NCI-H345 treated with DMSO at 0.1 percent for 48 hours (cell line): ENCODE measurements around the gene CAPZA2.
"Not testable (repeated sequence)": the region's sequence is repeated elsewhere in the genome, so short reads cannot be mapped to it uniquely, and the experiment has no call there.

Experiments
- DNase-seq: peaks from one replicate; lab custom pipeline; 2025; ENCODE audit not compliant: unreplicated experiment; lab: John Stamatoyannopoulos, UW

Gene CAPZA2

GRCh38 chr7:116912269-116912909, 50.0 kb downstream of the CAPZA2 start:
- no peak for DNase-seq

- DNase-seq = no peak
Measured at GRCh38 chr7:116918704-116919103, 56.3 kb downstream of the CAPZA2 start.

DNA sequence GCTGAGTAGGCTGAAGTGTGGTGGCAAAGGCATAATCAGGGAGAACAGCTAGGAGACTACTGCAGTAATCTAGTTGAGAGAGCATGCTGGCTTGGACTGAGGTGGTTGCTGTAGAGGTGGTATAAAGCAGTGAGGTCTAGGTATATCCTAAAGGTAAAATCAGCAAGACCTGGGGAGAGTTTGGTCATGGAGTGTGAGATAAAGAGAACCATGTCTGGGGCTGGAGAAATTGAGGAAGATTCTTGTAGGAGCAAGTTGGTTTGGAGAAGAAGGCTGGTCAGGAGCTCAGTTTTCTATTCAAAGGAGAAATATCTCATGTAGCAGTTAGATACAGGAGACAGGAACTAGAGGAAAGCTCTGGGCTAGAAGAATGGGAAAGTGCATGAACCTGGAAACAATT, 58.0 kb downstream of the CAPZA2 start:
- DNase-seq = no peak

DNA sequence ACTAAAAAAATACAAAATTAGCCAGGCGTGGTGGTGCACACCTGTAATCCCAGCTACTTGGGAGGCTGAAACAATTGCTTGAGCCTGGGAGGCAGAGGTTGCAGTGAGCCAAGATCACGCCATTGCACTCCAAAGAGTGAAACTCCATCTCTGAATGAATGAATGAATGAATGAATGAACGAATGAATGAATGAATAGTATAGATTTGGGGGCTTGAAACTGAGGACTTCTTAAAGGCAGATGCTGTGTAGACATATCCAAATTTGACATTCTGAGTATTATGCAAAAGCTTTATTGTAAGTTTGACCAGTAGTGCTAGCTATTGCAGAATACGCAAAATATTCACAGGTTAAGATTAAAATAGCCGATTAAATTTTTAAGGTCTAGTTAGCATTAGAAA, 60.2 kb downstream of the CAPZA2 start:
- no peak for DNase-seq

- no peak for DNase-seq
Measured at GRCh38 chr7:116924741-116925140, 62.4 kb downstream of the CAPZA2 start.

GRCh38 chr7:116929021-116929420, 66.6 kb downstream of the CAPZA2 start:
- no peak for DNase-seq

- peak; percentile 56 for DNase-seq
Measured at GRCh38 chr7:116929914-116930913, 67.8 kb downstream of the CAPZA2 start.

GRCh38 chr7:116932566-116932965, 70.2 kb downstream of the CAPZA2 start:
- DNase-seq = no peak

DNA sequence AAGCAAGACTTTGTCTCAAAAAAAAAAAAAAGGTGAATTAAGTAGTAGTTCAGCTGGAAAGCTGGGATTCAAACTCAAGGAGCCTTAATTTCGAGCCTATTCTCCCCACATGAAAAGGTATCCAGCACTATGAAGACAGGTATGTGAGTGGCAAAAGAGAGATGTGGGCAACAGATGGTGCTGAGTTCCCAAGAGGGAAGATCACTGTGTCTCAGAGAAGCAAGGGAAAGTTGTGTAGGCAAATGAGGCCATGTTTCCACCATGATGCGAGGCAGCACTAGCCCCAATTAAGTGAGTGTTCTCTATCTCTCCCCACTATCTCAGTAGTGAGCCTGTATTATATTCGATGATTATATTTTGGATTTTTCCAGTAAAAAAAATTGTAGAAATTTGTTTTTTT, 71.1 kb downstream of the CAPZA2 start:
- no peak for DNase-seq

DNA sequence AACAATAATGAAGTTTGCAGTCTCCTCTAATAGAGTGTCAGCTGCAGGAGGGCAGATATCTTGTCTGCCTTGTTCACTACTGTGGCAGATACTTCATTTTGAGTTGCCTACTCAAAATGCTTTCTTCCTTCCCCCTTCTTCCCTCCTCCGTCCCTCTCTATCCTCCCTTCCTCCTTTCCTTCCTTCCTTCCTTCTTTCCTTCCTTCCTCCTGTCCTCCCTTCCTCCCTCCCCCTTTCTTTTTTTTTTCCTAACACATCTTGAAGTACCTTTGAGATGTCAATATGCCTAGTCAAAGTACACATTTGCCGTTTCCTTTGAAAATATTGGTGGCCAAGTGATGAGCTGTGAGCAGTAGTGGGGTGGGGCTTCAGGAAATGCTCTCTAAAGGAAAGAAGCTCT, 72.2 kb downstream of the CAPZA2 start:
- DNase-seq = no peak

GRCh38 chr7:116936844-116937243, 74.5 kb downstream of the CAPZA2 start:
- DNase-seq = not testable (repeated sequence)

GRCh38 chr7:116938678-116939077, 76.3 kb downstream of the CAPZA2 start:
- no peak for DNase-seq

DNA sequence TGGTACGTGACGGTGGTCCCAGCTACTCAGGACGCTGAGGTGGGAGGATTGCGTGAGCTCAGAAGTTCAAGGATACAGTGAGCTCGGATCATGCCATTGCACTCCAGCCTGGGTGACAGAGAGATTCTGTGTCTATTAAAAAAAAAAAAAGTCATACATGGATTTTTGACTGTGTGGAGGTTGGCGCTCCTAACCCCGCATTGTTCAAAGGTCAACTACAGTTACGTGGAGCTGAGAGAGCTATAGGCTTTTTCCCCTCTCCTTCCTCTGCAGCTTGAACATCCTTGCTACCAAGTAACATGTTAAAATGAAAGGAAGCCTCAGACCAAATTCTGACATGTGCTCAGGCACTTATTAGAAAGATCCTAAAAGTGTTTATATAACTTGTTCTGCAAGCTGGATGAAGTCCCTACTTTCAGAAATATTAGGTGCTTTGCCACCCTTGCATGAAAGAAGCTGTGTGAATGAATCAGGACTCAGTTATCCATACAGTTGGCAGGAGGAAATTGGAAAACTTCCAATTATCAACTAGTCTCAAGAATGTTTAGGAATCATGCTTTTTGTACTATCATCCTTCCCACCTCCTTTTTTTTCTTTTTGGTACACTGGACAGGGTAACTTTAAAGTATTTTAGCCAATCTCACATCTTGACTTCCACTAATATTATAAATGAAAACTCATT, 78.4 kb downstream of the CAPZA2 start:
- DNase-seq = no peak

DNA sequence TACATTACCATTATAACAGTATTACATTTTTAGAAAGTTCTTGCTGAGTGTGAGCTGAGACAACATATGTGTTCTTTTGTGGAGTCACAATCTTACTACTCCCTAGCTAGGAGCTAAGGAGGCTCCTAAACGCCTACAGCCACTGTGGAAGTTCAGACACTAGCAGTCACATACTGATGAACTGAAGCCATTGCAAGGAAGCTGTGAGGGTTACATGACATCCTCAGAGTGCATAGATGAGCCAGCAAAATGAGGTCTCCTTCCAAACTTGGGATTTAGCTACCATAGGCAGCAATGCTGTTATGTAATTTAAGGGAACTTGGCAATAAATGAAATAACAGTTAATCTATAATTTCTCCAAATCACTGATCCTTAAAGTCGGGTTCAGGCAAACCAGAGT, 80.1 kb downstream of the CAPZA2 start:
- no peak for DNase-seq

- DNase-seq = no peak
Measured at GRCh38 chr7:116948934-116949333, 86.5 kb downstream of the CAPZA2 start.

DNA sequence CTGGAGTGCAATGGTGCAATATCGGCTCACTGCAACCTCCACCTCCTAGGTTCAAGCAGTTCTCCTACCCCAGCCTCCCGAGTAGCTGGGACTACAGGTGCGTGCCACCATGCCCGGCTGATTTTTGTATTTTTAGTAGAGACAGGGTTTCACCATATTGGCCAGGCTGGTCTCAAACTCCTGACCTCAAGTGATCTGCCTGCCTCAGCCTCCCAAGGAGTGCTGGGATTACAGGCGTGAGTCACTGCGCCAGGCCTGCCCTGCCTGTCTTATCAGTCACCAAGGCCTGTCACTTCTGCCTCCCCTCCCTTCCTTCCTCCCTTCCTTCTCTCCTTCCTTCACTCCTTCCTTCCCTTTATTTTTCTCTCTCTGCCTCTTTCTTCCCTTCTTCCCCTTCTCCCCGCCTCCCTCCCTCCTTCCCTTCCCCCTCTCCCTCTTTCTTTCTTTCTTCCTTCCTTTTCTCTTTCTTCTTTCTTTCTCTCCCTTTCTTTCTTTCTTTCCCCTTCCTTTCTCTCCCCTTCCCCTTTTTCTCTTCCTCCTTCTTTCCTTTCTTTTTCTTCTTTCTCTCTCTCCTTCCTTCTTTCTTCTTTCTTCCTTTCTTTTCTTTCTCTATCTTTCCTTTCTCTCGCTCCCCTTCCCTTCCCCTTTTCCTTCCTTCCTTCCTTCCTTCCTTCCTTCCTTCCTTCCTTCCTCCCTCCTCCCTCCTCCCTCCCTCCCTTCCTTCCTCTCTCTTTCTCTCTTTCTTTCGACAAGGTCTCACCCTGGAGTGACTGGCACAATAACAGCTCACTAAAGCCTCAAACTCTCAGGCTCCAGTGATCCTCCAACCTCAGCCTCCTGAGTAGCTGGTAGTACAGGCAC, 87.8 kb downstream of the CAPZA2 start:
- no peak for DNase-seq

DNA sequence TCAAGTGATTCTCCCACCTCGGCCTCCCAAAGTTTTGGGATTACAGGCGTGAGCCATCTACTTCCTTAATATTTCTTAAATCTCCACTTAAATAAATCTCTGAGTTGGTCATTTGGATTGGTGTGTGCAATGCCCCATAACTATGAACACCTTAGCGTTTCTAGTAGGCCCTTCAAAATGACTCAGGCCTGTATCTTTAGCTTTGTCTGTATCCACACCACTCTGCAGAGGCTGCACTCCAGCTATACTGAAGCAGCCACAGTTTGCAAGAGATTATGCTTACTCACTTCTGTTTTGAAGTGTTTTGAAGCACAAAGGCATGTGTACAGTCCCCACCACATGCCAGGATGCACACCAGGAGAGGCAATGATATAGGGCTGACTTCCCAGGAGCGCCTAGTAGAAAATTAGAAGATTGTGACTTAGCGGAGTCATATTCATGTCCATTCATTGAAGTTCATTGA, 88.5 kb downstream of the CAPZA2 start:
- no peak for DNase-seq

- DNase-seq = no peak
Measured at GRCh38 chr7:116951366-116952292, 89.2 kb downstream of the CAPZA2 start.

DNA sequence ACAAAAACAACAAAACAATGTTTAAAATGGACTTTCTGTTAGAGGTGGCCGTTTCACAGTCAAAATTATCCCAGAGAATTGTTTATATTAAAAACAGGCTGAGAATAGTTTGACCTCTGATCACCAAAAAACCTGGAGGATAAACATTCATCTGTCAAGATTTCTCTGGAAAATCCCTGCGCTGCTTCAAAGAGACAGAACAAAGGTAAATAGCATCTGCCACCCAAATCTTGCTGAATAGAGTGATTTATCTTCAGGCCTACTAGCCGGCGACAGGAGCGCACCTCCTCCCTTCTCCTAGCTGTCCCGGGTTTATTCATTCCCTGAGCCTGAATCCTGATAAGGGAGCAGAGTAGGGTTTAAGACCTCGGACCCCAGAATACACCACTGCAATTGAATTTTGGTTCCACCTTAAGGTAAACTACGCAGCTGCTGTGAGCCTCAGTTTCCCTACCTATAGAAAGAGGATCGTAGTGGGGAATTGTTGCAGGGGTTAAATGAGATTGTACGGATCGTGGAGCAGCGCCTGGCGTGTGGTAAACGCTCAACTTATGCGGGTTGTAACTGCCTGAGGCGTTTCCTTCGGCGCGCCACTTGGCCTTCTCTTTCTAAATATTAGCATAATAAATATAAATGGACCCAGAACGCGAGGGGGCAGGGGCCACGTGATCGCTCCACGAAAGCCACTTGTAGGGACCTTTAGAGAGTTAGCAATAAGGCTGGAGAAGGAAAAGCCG, 90.4 kb downstream of the CAPZA2 start:
- DNase-seq = peak; percentile 38
